ENCODE results near the gene HYCC2. TPM values are rescaled to one million over a fixed set of nuclear protein-coding genes. Genes with fewer than 3 reads are reported as not detected.
A peak's percentile ranks its signal among the peaks of the same experiment; 100 is the strongest.

Gene HYCC2
- polyA plus RNA-seq, 2 of the 4 experiments (the other 2 are of a cell fraction), result 3.0 to 5.8 TPM

- Histone ChIP-seq H3K27ac (peak overlapping the region; percentile 90 to 99), H3K4me3 (peak overlapping the region; percentile 69), H3K4me1 (peaks cover 64% of the 10 kb centered on the region), H3K9me3 (no peaks in the 10 kb centered on the region), H3K4me2 (peak overlapping the region; percentile 99)
- DNase-seq (ENCODE audit: low read depth in 1 of 2, low spot score in 1 of 2), result no peak
- ChIA-PET CTCF (interaction anchor here (0.6 to 5.1 kb wide), 17 partner anchors 12 to 178 kb away, joined by 3 to 108 read pairs (median 6); no protein-coding TSS in a partner anchor), POLR2A (interaction anchor here (0.9 to 3.6 kb wide), 2 partner anchors 31 to 113 kb away, joined by 4 to 39 read pairs; no protein-coding TSS in a partner anchor)
- TF ChIP-seq TFCP2L1 (CRISPR knock-in tag; IDR thresholded peaks at IDR 0.05) (no peak), RARB (CRISPR knock-in tag; IDR thresholded peaks at IDR 0.05) (no peak), SREBF2 (IDR thresholded peaks at IDR 0.05) (no peak), ZC3H11A (IDR thresholded peaks at IDR 0.05) (no peak), POLR2A (IDR thresholded peaks at IDR 0.05; ENCODE audit: low read length) (no peak), GATA3 (IDR thresholded peaks at IDR 0.05; ENCODE audit: borderline replicate concordance) (no peak), CEBPB (IDR thresholded peaks at IDR 0.05) (no peak), RAD21 (conservative IDR thresholded peaks at IDR 0.05 in 1 of 2, IDR thresholded peaks at IDR 0.05 in 1 of 2) (no peak), CBX8 (IDR thresholded peaks at IDR 0.05) (no peak), MAFK (IDR thresholded peaks at IDR 0.05; ENCODE audit: partially characterized antibody) (no peak), HOXA7 (CRISPR knock-in tag; IDR thresholded peaks at IDR 0.05) (no peak), CBX2 (IDR thresholded peaks at IDR 0.05; ENCODE audit: borderline replicate concordance, low read depth) (no peak), FOXS1 (CRISPR knock-in tag; IDR thresholded peaks at IDR 0.05) (no peak), JUNB (IDR thresholded peaks at IDR 0.05) (no peak), MAZ (IDR thresholded peaks at IDR 0.05; ENCODE audit: borderline replicate concordance, low read depth, low read length) (no peak), ESRRA (IDR thresholded peaks at IDR 0.05; ENCODE audit: borderline replicate concordance, low read length) (no peak)
- TF ChIP-seq, protein P1, sequence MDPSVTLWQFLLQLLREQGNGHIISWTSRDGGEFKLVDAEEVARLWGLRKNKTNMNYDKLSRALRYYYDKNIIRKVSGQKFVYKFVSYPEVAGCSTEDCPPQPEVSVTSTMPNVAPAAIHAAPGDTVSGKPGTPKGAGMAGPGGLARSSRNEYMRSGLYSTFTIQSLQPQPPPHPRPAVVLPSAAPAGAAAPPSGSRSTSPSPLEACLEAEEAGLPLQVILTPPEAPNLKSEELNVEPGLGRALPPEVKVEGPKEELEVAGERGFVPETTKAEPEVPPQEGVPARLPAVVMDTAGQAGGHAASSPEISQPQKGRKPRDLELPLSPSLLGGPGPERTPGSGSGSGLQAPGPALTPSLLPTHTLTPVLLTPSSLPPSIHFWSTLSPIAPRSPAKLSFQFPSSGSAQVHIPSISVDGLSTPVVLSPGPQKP (IDR thresholded peaks at IDR 0.05; ENCODE audit: low read depth, low read length), result no peak
- TF ChIP-seq, protein P2, sequence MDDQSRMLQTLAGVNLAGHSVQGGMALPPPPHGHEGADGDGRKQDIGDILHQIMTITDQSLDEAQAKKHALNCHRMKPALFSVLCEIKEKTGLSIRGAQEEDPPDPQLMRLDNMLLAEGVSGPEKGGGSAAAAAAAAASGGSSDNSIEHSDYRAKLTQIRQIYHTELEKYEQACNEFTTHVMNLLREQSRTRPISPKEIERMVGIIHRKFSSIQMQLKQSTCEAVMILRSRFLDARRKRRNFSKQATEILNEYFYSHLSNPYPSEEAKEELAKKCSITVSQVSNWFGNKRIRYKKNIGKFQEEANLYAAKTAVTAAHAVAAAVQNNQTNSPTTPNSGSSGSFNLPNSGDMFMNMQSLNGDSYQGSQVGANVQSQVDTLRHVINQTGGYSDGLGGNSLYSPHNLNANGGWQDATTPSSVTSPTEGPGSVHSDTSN (IDR thresholded peaks at IDR 0.05), result no peak
- TF ChIP-seq, protein P3, sequence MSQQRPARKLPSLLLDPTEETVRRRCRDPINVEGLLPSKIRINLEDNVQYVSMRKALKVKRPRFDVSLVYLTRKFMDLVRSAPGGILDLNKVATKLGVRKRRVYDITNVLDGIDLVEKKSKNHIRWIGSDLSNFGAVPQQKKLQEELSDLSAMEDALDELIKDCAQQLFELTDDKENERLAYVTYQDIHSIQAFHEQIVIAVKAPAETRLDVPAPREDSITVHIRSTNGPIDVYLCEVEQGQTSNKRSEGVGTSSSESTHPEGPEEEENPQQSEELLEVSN (IDR thresholded peaks at IDR 0.05; ENCODE audit: borderline replicate concordance, low read depth), result no peak
- FAIRE-seq, result no peak
- peak; percentile 40 to 48 for ATAC-seq
- WGBS (ENCODE audit: missing lambda C conversion rate), result 2% methylated on average over 10 of the region's 12 CpGs
Measured at GRCh38 chr2:201118961-201119854, 47.7 kb upstream of the HYCC2 start.

GRCh38 chr2:201118121-201118960 lies 46.9 kb upstream of the HYCC2 start:
- peak; percentile 66 to 91 for DNase-seq (ENCODE audit: low read depth in 1 of 2, low spot score in 1 of 2)
- peaks cover 56% of the 10 kb centered on the region for H3K4me1 ChIP-seq
- ChIA-PET POLR2A (interaction anchor here (0.9 to 3.6 kb wide), 8 partner anchors 8 to 229 kb away, joined by 3 to 39 read pairs (median 4); partner anchors contain the start of genes CASP10, NIF3L1 and PPIL3), CTCF (interaction anchor here (0.6 to 5.1 kb wide), 23 partner anchors 11 to 177 kb away, joined by 3 to 108 read pairs (median 6); partner anchors contain the start of gene ORC2)
- FAIRE-seq, result no peak
- H3K9me3 ChIP-seq, result no peaks in the 10 kb centered on the region
- H3K4me3 ChIP-seq, result peak overlapping the region; percentile 69
- 3% methylated on average over 39 of the region's 48 CpGs for WGBS (ENCODE audit: missing lambda C conversion rate)
- peak overlapping the region; percentile 99 for H3K4me2 ChIP-seq
- peak; percentile 67 to 69 for ATAC-seq
- peak overlapping the region; percentile 90 to 99 for H3K27ac ChIP-seq
- TF ChIP-seq MYC (IDR thresholded peaks at IDR 0.05; ENCODE audit: borderline replicate concordance, low read length), result peak; percentile 64; the same call in 1 of the 2 replicates
- TF ChIP-seq PHF8 (IDR thresholded peaks at IDR 0.05; ENCODE audit: borderline replicate concordance, low read depth), result peak; percentile 14; the same call in 1 of the 2 replicates
- TF ChIP-seq, protein P3 (IDR thresholded peaks at IDR 0.05; ENCODE audit: borderline replicate concordance, low read depth), result peak; percentile 85
- 0 out of 3 replicates have a peak, but pooled peaks have one; percentile 44 for TF ChIP-seq BCL3 (IDR thresholded peaks at IDR 0.05)
- TF ChIP-seq, protein P4, sequence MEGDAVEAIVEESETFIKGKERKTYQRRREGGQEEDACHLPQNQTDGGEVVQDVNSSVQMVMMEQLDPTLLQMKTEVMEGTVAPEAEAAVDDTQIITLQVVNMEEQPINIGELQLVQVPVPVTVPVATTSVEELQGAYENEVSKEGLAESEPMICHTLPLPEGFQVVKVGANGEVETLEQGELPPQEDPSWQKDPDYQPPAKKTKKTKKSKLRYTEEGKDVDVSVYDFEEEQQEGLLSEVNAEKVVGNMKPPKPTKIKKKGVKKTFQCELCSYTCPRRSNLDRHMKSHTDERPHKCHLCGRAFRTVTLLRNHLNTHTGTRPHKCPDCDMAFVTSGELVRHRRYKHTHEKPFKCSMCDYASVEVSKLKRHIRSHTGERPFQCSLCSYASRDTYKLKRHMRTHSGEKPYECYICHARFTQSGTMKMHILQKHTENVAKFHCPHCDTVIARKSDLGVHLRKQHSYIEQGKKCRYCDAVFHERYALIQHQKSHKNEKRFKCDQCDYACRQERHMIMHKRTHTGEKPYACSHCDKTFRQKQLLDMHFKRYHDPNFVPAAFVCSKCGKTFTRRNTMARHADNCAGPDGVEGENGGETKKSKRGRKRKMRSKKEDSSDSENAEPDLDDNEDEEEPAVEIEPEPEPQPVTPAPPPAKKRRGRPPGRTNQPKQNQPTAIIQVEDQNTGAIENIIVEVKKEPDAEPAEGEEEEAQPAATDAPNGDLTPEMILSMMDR (IDR thresholded peaks at IDR 0.05), result peak; percentile 62
- TF ChIP-seq, protein P5, sequence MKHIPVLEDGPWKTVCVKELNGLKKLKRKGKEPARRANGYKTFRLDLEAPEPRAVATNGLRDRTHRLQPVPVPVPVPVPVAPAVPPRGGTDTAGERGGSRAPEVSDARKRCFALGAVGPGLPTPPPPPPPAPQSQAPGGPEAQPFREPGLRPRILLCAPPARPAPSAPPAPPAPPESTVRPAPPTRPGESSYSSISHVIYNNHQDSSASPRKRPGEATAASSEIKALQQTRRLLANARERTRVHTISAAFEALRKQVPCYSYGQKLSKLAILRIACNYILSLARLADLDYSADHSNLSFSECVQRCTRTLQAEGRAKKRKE (CRISPR knock-in tag; IDR thresholded peaks at IDR 0.05; ENCODE audit: low read depth), result 0 out of 2 replicates have a peak, but pooled peaks have one; percentile 19
- TF ChIP-seq GATA3 (IDR thresholded peaks at IDR 0.05; ENCODE audit: borderline replicate concordance), result peak; percentile 48
- TF ChIP-seq CHD2 (IDR thresholded peaks at IDR 0.05; ENCODE audit: low read length, partially characterized antibody), result peak; percentile 20
- TF ChIP-seq CEBPB (IDR thresholded peaks at IDR 0.05), result peak in 1 of 2 experiments; percentile 75; a peak in 2 of 4 replicates
- TF ChIP-seq SMC3 (IDR thresholded peaks at IDR 0.05), result peak; percentile 75

Data from A549 (cell line).